Keratinocyte (primary cell): ENCODE measurements around the gene SMAD3. TPM values are rescaled to one million over a fixed set of nuclear protein-coding genes. Genes with fewer than 3 reads are reported as not detected.

Experiments
- DNase-seq: peaks from one replicate; pipeline ENCODE4 v3.0.0-alpha.2; 2011; ENCODE audit warnings: low read depth, missing footprints, low spot score
- FAIRE-seq: peaks from 2 replicates; lab custom pipeline; 2011; peaks lifted over from hg19 to GRCh38; lab: Jason Lieb, UNC
- H2AFZ ChIP-seq: 2 replicates; pipeline ENCODE4 v1.6.0; 2012; ENCODE audit warnings: low read length, control low read depth, inconsistent platforms; ENCODE audit not compliant: control insufficient read depth
- H3K27ac ChIP-seq: 2 replicates; pipeline ENCODE4 v1.5.1; 2011; ENCODE audit warnings: low read length; ENCODE audit not compliant: control insufficient read depth, insufficient read depth
- H3K27me3 ChIP-seq: 3 replicates; pipeline ENCODE4 v1.6.0; 2011; ENCODE audit warnings: low read length; ENCODE audit not compliant: control insufficient read depth, insufficient read depth; ENCODE audit errors: extremely low read depth
- H3K36me3 ChIP-seq, 2 experiments: 2 replicates in 1 of 2; 3 replicates in 1 of 2; pipeline ENCODE4 v1.5.1; 2011; ENCODE audit warnings: low read length in 2 of 2, mild to moderate bottlenecking in 1 of 2; ENCODE audit not compliant: control insufficient read depth in 2 of 2, insufficient read depth in 2 of 2; ENCODE audit errors: extremely low read depth in 1 of 2
- H3K4me1 ChIP-seq: 3 replicates; pipeline ENCODE4 v1.5.1; 2011; ENCODE audit warnings: low read length; ENCODE audit not compliant: control insufficient read depth, insufficient read depth; ENCODE audit errors: extremely low read depth
- H3K4me2 ChIP-seq: 3 replicates; pipeline ENCODE4 v1.6.0; 2011; ENCODE audit warnings: low read depth, low read length; ENCODE audit not compliant: control insufficient read depth, insufficient read depth; ENCODE audit errors: extremely low read depth
- H3K4me3 ChIP-seq, 3 experiments: fragments of 200-600 bp in 1 of 3; sonication (generic) in 1 of 3; 2 replicates in 2 of 3; 3 replicates in 1 of 3; pipeline ENCODE4 v1.5.1; 2011 to 2016; ENCODE audit warnings: low read length in 3 of 3, mild to moderate bottlenecking in 3 of 3, control low read depth in 2 of 3, inconsistent platforms in 1 of 3, low read depth in 1 of 3, mixed read lengths in 1 of 3, mixed run types in 1 of 3, moderate library complexity in 1 of 3; ENCODE audit not compliant: control insufficient read depth in 2 of 3, insufficient read depth in 2 of 3; ENCODE audit errors: extremely low read depth in 1 of 3
- H3K79me2 ChIP-seq: 2 replicates; pipeline ENCODE4 v1.6.0; 2012; ENCODE audit warnings: low read length; ENCODE audit not compliant: control insufficient read depth, insufficient read depth
- H3K9ac ChIP-seq: 3 replicates; pipeline ENCODE4 v1.6.0; 2011; ENCODE audit warnings: low read length; ENCODE audit not compliant: control insufficient read depth, insufficient read depth; ENCODE audit errors: extremely low read depth
- H3K9me1 ChIP-seq: 3 replicates; pipeline ENCODE4 v1.6.0; 2011; ENCODE audit warnings: low read length; ENCODE audit not compliant: control insufficient read depth, insufficient read depth; ENCODE audit errors: extremely low read depth
- H3K9me3 ChIP-seq: 2 replicates; pipeline ENCODE4 v1.5.1; 2012; ENCODE audit warnings: low read depth, low read length; ENCODE audit not compliant: control insufficient read depth
- H4K20me1 ChIP-seq: 3 replicates; pipeline ENCODE4 v1.6.0; 2011; ENCODE audit warnings: low read length; ENCODE audit not compliant: control insufficient read depth, insufficient read depth; ENCODE audit errors: extremely low read depth
- CTCF ChIP-seq, 3 experiments: IDR thresholded peaks in 1 of 3; conservative IDR thresholded peaks in 1 of 3; optimal IDR thresholded peaks in 1 of 3; 2 replicates in 2 of 3; 3 replicates in 1 of 3; pipeline versions ENCODE3 to v1.5.1; 2011; ENCODE audit warnings: low read length in 3 of 3, mild to moderate bottlenecking in 3 of 3, moderate library complexity in 2 of 3, control low read depth in 1 of 3, inconsistent platforms in 1 of 3; ENCODE audit not compliant: insufficient read depth in 2 of 3; ENCODE audit errors: extremely low read depth in 1 of 3
- EZH2 ChIP-seq: IDR thresholded peaks from one replicate; pipeline ENCODE4 v1.6.1; 2012; ENCODE audit warnings: inconsistent platforms, mild to moderate bottlenecking, low read length, moderate library complexity
- dilution Hi-C: fragments of 300-500 bp; cut with MboI; formaldehyde crosslinking; loops from one replicate; pipeline ENCODE4 v1.7.0; 2020; ENCODE audit warnings: low sequenced_read_pairs; ENCODE audit not compliant: extremely low pct_ligation_motif_present
- polyA plus RNA-seq, 5 experiments: library from polyadenylated mRNA; depleted of rRNA in 3 of 5; stranded (reverse) in 3 of 5; stranded (forward) in 1 of 5; unstranded in 1 of 5; fragments of >200 nt; gene quantifications; 1 replicate in 1 of 5; 2 replicates in 3 of 5; 3 replicates in 1 of 5; pipeline versions ENCODE4 v1.2.1 to v1.2.3, GENCODE V29; 2011 to 2012; ENCODE audit warnings: missing spikeins in 2 of 5, low read depth in 1 of 5, low replicate concordance in 1 of 5

Gene SMAD3
- polyA plus RNA-seq, 1 donor (not counting 4 experiments of a cell fraction or from before 2014, with no cell fraction given) = 33.7 TPM

- no peak overlapping the region for H3K27ac ChIP-seq
- no peaks in the 10 kb centered on the region for H3K36me3 ChIP-seq
- H3K79me2 ChIP-seq = no peaks in the 10 kb centered on the region
- dilution Hi-C loops = no loop called here
- H3K9ac ChIP-seq = no peak overlapping the region
- no peaks in the 10 kb centered on the region for H3K9me3 ChIP-seq
- H3K4me1 ChIP-seq = peaks cover 13% of the 10 kb centered on the region
- H3K9me1 ChIP-seq = no peaks in the 10 kb centered on the region
- DNase-seq = no peak
- no peak for FAIRE-seq
- H4K20me1 ChIP-seq = no peaks in the 10 kb centered on the region
- no peak overlapping the region for H3K4me3 ChIP-seq
- H3K27me3 ChIP-seq = no peaks in the 10 kb centered on the region
- no peak overlapping the region for H2AFZ ChIP-seq
- TF ChIP-seq CTCF (optimal IDR thresholded peaks at IDR 0.05 in 1 of 3, IDR thresholded peaks at IDR 0.05 in 1 of 3, conservative IDR thresholded peaks at IDR 0.05 in 1 of 3; ENCODE audit: extremely low read depth in 1 of 3, insufficient read depth in 2 of 3, low read length in 3 of 3) = no peak
- no peak for TF ChIP-seq EZH2
- H3K4me2 ChIP-seq = no peak overlapping the region
Observed at GRCh38 chr15:67054676-67055075, 10.7 kb upstream of the SMAD3 start.

- H3K9me3 ChIP-seq = no peaks in the 10 kb centered on the region
- H3K9ac ChIP-seq = no peak overlapping the region
- dilution Hi-C loops = no loop called here
- TF ChIP-seq CTCF (optimal IDR thresholded peaks at IDR 0.05 in 1 of 3, IDR thresholded peaks at IDR 0.05 in 1 of 3, conservative IDR thresholded peaks at IDR 0.05 in 1 of 3; ENCODE audit: extremely low read depth in 1 of 3, insufficient read depth in 2 of 3, low read length in 3 of 3) = no peak
- TF ChIP-seq EZH2 = no peak
- H3K9me1 ChIP-seq = no peaks in the 10 kb centered on the region
- no peaks in the 10 kb centered on the region for H3K36me3 ChIP-seq
- no peaks in the 10 kb centered on the region for H4K20me1 ChIP-seq
- H3K4me3 ChIP-seq = no peak overlapping the region
- no peak overlapping the region for H3K4me2 ChIP-seq
- no peak overlapping the region for H3K27ac ChIP-seq
- H3K79me2 ChIP-seq = no peaks in the 10 kb centered on the region
- H3K27me3 ChIP-seq = no peaks in the 10 kb centered on the region
- FAIRE-seq (no peak), DNase-seq (no peak)
- H2AFZ ChIP-seq = no peak overlapping the region
- no peaks in the 10 kb centered on the region for H3K4me1 ChIP-seq
Observed at GRCh38 chr15:67059127-67059553, 6.3 kb upstream of the SMAD3 start.
